Esophagus (tissue), 2 donors: ENCODE results near the gene AATK. TPM values are rescaled to one million over a fixed set of nuclear protein-coding genes. Genes with fewer than 3 reads are reported as not detected.

Source experiments
- H3K27ac ChIP-seq, 2 donors: one replicate each; pipeline ENCODE4 v1.5.1; 2013; ENCODE audit warnings: low read depth in 2 of 2, mild to moderate bottlenecking in 2 of 2, inconsistent platforms in 1 of 2, low read length in 1 of 2, moderate library complexity in 1 of 2
- H3K27me3 ChIP-seq, 2 donors: one replicate each; pipeline ENCODE4 v1.6.1; 2013; ENCODE audit warnings: low read length in 2 of 2, control low read depth in 1 of 2, mild to moderate bottlenecking in 1 of 2; ENCODE audit not compliant: insufficient read depth in 2 of 2, control insufficient read depth in 1 of 2
- H3K36me3 ChIP-seq, 2 donors: one replicate each; pipeline ENCODE4 v1.6.1; 2013; ENCODE audit warnings: low read length in 1 of 2; ENCODE audit not compliant: control insufficient read depth in 2 of 2, insufficient read depth in 2 of 2
- H3K4me1 ChIP-seq, 2 donors: one replicate each; pipeline ENCODE4 v1.6.1; 2013; ENCODE audit warnings: low read length in 1 of 2; ENCODE audit not compliant: control insufficient read depth in 2 of 2, insufficient read depth in 2 of 2
- H3K4me3 ChIP-seq, 2 donors: one replicate each; pipeline ENCODE4 v1.5.1; 2013; ENCODE audit warnings: low read length in 2 of 2, mild to moderate bottlenecking in 2 of 2, low read depth in 1 of 2, moderate library complexity in 1 of 2
- H3K9me3 ChIP-seq, 2 donors: one replicate each; pipeline ENCODE4 v1.6.1; 2013; ENCODE audit warnings: mild to moderate bottlenecking in 2 of 2, low read depth in 1 of 2, low read length in 1 of 2, moderate library complexity in 1 of 2; ENCODE audit not compliant: control insufficient read depth in 2 of 2, insufficient read depth in 1 of 2
- WGBS, 2 donors: extraction: QIAGEN DNeasy Blood & Tissue Kit; methylation state at CpG; one replicate each; pipeline ENCODE4 v1.1.7; 2013; 5-methylcytosine and 5-hydroxymethylcytosine counted together
- polyA plus RNA-seq, 2 donors: library from polyadenylated mRNA; stranded (reverse); fragments of 200-250 nt; gene quantifications; one replicate each; pipeline ENCODE4 v1.2.3, GENCODE V29; 2013
- donor health status: healthy with polysubstance abuse.
- donor health status: Bipolar disorder and iron deficiency.

Gene AATK
- polyA plus RNA-seq, 2 donors = 1.1 to 1.2 TPM

- H3K36me3 ChIP-seq = no peaks in the 10 kb centered on the region
- 77 to 79% methylated on average over 4 of the region's 4 CpGs for WGBS, 2 donors
- H3K27ac ChIP-seq = no peak overlapping the region
- H3K27me3 ChIP-seq = no peaks in the 10 kb centered on the region
- no peaks in the 10 kb centered on the region for H3K9me3 ChIP-seq
- no peak overlapping the region for H3K4me3 ChIP-seq
- H3K4me1 ChIP-seq = peaks cover 0 to 2% of the 10 kb centered on the region in 2 donors
Measured at GRCh38 chr17:81206166-81206565, 40.1 kb upstream of the AATK start.

DNA sequence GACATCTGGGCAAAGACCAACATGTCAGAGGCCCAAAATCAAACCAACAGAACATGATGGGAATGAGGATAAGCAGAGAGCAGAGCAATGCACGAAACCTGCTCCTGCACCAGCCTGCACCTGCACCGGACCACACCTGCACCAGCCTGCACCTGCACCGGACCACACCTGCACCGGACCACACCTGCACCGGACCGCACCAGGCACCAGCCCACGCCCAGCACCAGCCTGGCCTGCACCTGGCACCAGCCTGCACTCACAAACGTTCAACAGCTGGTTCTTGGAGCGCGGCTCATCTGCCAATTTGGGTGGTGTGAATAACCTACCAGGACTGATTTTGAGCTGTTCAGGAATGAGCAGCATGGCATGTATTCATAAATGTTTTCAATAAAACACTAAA lies 38.6 kb upstream of the AATK start:
- no peaks in the 10 kb centered on the region for H3K9me3 ChIP-seq
- 71% methylated on average over 10 of the region's 10 CpGs for WGBS, 2 donors
- H3K4me3 ChIP-seq = no peak overlapping the region
- H3K4me1 ChIP-seq = peaks cover 0 to 7% of the 10 kb centered on the region in 2 donors
- H3K36me3 ChIP-seq = peaks cover 0 to under 1% of the 10 kb centered on the region in 2 donors
- no peak overlapping the region for H3K27ac ChIP-seq
- no peaks in the 10 kb centered on the region for H3K27me3 ChIP-seq

DNA sequence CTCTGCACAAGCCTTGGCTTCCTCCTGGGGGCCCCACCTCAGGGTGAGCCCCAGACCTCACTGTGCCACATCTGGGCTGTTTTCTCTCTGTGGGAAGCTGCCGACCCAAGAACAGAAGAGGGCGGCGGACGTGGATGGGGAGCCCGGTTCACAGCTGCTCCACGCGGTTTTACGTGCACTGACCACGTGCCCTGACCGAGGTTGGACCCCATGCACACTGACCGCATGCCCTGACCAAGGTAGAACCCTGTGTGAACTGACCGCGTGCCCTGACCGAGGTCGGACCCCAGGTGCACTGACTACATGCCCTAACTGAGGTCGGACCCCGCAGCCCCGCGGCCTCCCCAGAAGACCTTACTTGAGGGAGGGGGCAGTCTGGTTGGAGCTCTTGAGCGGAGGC lies 37.1 kb upstream of the AATK start:
- no peak overlapping the region for H3K27ac ChIP-seq
- H3K9me3 ChIP-seq = no peaks in the 10 kb centered on the region
- peaks cover 0 to 8% of the 10 kb centered on the region in 2 donors for H3K36me3 ChIP-seq
- H3K4me3 ChIP-seq = no peak overlapping the region
- H3K27me3 ChIP-seq = no peaks in the 10 kb centered on the region
- peaks cover 0 to 7% of the 10 kb centered on the region in 2 donors for H3K4me1 ChIP-seq
- 96% methylated on average over 20 of the region's 20 CpGs for WGBS, 2 donors

DNA sequence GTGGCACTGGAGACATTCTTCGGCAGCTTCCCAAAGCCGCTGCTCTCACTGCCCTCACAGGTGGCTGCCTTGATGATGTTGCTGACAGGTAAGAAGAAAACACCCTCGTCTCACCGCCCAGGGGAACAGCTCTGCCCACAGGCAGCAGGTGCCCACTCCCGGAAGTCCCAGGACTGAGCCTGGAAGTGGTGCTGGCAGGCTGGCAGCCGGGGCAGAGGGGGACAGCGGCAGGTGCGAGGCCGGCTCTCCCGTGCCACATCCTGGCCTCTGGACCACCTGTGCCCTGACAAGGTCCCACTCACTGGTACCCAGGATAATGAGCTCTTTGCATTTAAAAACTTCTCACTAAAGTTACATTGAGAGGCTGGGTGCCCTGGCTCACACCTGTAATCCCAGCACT lies 36.3 kb upstream of the AATK start:
- peaks cover 0 to 7% of the 10 kb centered on the region in 2 donors for H3K4me1 ChIP-seq
- H3K27ac ChIP-seq = no peak overlapping the region
- H3K9me3 ChIP-seq = no peaks in the 10 kb centered on the region
- no peak overlapping the region for H3K4me3 ChIP-seq
- WGBS, 2 donors = 90 to 92% methylated on average over 10 of the region's 10 CpGs
- H3K27me3 ChIP-seq = no peaks in the 10 kb centered on the region
- H3K36me3 ChIP-seq = peaks cover 0 to 11% of the 10 kb centered on the region in 2 donors

DNA sequence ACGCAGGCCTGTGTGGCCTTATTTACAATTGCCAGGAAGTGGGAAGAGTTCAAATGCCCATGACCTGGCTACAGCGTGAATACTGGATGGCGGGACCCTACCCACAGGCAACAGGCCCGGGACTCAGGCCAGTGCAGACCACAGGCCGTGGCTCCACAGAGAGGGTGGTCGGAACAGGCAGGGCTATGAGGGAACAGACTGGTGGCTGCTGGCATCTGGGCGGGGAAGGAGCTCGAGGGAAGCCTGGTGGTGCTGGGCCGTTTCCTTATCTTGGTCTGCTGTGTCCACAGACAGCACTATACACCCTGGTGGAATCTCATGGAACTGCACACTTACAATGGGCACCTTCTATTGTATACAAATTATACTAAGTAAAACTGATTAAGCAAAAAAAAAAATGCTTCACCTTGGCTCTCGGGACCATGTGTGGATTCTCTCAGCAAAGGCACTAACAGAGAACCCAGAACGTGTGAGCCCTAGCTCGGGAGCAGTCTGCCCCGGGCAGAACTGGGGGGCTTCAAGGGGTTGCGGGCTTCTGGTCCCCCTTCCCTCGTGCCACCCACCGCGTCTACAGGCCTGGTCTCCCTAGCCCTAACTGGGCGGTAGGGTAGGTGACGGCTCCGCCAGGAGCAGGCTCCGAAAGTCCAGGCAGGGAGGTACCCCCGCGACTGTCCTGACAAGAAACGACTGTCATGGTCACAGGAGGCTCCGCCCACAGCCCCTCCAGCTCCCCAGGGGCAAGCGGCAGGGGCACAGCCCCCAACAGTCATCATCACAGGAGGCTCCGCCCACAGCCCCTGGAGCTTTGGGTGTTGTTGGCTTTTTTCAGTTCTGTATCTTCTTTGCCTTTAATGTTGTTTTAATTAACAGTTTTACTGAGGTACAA lies 34.9 kb upstream of the AATK start:
- Histone ChIP-seq H3K27ac (no peak overlapping the region), H3K36me3 (peaks cover 0 to 11% of the 10 kb centered on the region in 2 donors)

DNA sequence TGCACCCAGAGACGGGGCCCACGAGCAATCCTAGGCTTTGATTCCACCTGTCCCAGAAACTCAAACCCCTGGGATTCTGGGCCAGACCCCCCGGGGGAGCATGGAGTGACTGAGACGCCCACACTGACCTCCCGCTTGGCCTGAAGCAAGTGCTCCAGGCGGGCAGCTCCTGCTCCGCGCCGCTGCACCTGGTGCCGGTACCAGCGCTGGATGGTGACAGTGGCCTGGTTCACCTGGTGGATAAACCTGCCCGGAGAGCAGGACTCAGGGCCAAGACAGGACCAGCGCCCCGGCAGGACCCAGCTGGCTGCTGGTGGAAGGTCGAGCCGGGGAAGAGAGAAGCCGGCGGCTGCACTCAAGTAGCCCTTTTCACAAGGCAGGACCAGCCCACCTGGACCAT lies 34.2 kb upstream of the AATK start:
- H3K36me3 ChIP-seq = peaks cover 0 to 16% of the 10 kb centered on the region in 2 donors
- no peak overlapping the region for H3K27ac ChIP-seq
- 91 to 92% methylated on average over 18 of the region's 18 CpGs for WGBS, 2 donors
- H3K4me3 ChIP-seq = no peak overlapping the region
- H3K4me1 ChIP-seq = peaks cover 0 to 7% of the 10 kb centered on the region in 2 donors
- H3K27me3 ChIP-seq = no peaks in the 10 kb centered on the region
- no peaks in the 10 kb centered on the region for H3K9me3 ChIP-seq

More for the DNA sequence above, 34.9 kb upstream of the AATK start:
- peaks cover 0 to 7% of the 10 kb centered on the region in 2 donors for H3K4me1 ChIP-seq
- no peaks in the 10 kb centered on the region for H3K27me3 ChIP-seq
- no peak overlapping the region for H3K4me3 ChIP-seq
- no peaks in the 10 kb centered on the region for H3K9me3 ChIP-seq
- WGBS, 2 donors = 69 to 76% methylated on average over 27 of the region's 27 CpGs

DNA sequence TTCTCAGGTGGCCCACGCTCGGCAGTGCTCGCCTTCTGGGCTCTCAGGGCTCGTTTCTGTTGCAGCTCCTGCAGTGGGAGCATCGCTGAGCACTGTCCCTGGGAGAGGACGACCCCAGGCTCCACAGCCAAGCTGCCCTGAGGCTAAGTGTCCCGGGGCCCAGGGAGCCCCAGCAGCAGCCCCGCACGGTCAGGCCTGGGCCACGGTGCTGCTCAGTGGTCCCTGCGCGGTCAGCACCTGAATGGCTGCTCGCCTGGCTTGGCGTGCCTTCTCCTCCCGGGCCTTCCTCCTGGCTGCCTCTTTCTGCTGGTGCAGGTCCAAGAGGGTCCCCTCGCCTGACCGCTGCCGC lies 33.4 kb upstream of the AATK start:
- Histone ChIP-seq H3K27me3 (no peaks in the 10 kb centered on the region), H3K9me3 (no peaks in the 10 kb centered on the region), H3K27ac (no peak overlapping the region), H3K36me3 (peaks cover 0 to 16% of the 10 kb centered on the region in 2 donors), H3K4me3 (no peak overlapping the region), H3K4me1 (peaks cover 0 to 4% of the 10 kb centered on the region in 2 donors)
- 93 to 94% methylated on average over 16 to 18 of the region's 18 CpGs for WGBS, 2 donors

DNA sequence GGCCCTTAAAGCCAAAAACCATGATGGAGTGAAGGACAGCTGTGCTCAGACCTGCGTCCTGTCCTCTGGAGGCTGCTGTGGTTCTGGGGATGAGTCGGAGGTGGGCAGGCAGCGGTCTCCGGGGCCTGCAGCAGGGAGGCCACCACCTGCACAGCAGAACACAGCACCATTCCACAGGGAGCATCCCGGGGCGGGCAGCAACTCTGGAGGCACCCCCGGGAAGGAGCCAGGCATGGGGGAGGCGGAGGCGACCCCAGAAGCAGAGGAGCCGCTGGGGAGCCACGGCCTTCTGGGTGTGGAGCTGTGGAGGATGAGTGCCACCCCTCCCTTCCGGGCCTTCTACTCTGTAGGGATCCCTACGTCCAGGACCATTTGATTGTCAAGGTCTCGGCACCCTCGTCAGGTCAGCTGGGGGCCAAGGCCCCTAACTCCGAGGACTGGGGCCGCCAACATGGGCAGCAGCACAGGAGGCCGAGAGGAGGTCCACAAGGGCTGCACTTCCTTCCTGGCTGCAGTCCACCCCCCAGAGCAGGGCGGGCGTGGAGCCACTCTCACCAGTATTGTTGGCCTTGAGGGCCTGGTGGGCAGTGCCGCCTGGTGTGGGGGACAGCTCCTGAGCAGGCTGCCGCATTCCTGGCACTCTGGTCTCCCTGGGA lies 32.9 kb upstream of the AATK start:
- Histone ChIP-seq H3K27ac (no peak overlapping the region), H3K4me1 (peaks cover 0 to 4% of the 10 kb centered on the region in 2 donors), H3K36me3 (peaks cover 0 to 16% of the 10 kb centered on the region in 2 donors), H3K4me3 (no peak overlapping the region), H3K27me3 (no peaks in the 10 kb centered on the region), H3K9me3 (no peaks in the 10 kb centered on the region)
- 86 to 89% methylated on average over 20 to 22 of the region's 22 CpGs for WGBS, 2 donors

- Histone ChIP-seq H3K36me3 (peaks cover 0 to 16% of the 10 kb centered on the region in 2 donors), H3K9me3 (no peaks in the 10 kb centered on the region), H3K27me3 (no peaks in the 10 kb centered on the region), H3K4me1 (peaks cover 0 to 4% of the 10 kb centered on the region in 2 donors), H3K4me3 (no peak overlapping the region), H3K27ac (no peak overlapping the region)
- WGBS, 2 donors = 88 to 91% methylated on average over 21 of the region's 21 CpGs
Measured at GRCh38 chr17:81197831-81198490, 31.9 kb upstream of the AATK start.
